ENCODE measurements around the gene CLCN7. TPM values are rescaled to one million over a fixed set of nuclear protein-coding genes. Genes with fewer than 3 reads are reported as not detected.

CLCN7 gene
- total RNA-seq, 1 experiment from 2014 or later = 115 TPM

DNA sequence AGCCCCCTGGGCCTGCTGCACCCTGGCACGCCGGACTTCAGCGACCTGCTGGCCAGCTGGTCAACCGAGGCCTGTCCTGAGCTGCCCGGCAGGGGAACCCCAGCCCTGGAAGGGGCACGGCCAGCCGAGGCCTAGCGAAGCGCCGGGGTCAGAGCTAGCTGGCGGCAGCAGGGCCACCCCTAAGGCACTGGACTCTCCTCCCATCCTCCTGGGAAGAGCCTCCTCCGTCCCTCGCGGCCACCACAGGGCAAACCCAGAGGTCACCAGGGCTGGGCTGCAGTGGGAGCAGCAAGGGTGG lies 41.6 kb downstream of the CLCN7 start:
- Histone ChIP-seq H3K36me3 (no peaks in the 10 kb centered on the region), H3K4me3 (no peak overlapping the region), H3K27me3 (no peaks in the 10 kb centered on the region), H3K9me3 (no peaks in the 10 kb centered on the region)
- no peak for DNase-seq

DNA sequence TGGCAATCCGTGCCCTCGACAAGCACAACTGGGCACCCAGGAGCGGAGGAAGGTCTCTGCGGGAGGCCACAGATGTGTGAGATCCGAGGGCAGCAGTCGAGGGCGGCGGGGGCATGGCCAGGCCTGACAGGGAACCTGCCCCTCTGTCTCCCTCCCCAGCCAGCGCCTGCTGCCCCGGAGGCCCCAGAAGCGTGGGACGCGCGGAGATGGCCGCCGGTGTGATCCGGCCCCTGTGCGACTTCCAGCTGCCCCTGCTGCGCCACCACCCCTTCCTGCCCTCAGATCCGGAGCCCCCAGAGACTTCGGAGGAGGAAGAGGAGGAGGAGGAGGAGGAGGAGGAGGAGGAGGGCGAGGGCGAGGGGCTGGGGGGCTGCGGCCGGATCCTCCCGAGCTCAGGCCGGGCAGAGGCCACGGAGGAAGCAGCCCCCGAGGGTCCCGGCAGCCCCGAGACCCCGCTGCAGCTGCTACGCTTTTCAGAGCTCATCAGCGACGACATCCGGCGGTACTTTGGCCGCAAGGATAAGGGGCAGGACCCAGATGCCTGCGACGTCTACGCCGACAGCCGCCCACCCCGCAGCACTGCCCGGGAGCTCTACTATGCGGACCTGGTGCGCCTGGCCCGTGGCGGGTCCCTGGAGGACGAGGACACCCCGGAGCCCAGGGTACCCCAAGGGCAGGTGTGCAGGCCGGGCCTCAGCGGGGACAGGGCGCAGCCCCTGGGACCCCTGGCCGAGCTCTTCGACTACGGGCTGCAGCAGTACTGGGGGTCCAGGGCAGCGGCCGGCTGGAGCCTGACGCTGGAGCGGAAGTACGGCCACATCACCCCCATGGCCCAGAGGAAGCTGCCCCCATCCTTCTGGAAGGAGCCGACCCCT lies 42.2 kb downstream of the CLCN7 start:
- Histone ChIP-seq H3K27me3 (no peaks in the 10 kb centered on the region), H3K9me3 (no peaks in the 10 kb centered on the region), H3K36me3 (no peaks in the 10 kb centered on the region), H3K4me3 (no peak overlapping the region)
- no peak for DNase-seq

DNA sequence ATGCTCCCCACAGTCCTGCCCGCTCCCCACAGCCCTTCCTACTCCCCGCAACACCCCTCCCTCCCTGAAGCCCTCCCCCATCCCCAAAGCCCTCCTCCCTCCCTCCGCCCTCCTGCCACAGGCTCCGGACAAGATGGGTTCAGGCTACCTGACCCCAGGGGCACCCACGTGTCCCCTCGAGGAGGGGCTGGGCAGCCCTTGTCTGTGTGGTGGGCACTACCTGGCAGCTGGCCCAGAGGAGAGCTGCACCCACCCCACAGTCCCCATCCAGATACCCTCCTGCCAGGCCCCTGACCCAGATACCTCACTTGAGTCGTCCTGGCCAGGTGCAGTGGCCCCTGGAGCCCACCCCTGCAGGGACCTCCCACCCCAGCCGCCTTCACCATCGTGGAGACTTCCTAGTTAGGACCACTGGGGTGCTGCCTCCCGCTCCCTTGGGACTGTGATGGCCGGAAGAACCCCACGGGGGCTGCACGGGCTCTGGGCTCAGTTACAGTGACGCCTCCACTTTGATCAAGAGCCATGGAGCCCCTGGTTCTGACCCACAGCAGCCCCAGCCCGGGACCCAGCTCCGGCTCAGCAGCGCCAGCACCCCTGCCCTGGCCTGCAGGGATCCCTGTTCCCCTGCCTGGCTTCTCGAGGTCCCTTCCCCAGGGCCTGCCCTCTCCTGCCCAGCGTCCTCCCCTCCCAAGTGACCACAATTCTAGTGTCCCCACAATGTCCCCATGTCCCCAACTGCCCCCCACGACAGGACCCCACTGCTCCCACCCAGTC lies 43.1 kb downstream of the CLCN7 start:
- no peaks in the 10 kb centered on the region for H3K36me3 ChIP-seq
- no peak for DNase-seq
- no peaks in the 10 kb centered on the region for H3K27me3 ChIP-seq
- no peak overlapping the region for H3K4me3 ChIP-seq
- no peaks in the 10 kb centered on the region for H3K9me3 ChIP-seq

DNA sequence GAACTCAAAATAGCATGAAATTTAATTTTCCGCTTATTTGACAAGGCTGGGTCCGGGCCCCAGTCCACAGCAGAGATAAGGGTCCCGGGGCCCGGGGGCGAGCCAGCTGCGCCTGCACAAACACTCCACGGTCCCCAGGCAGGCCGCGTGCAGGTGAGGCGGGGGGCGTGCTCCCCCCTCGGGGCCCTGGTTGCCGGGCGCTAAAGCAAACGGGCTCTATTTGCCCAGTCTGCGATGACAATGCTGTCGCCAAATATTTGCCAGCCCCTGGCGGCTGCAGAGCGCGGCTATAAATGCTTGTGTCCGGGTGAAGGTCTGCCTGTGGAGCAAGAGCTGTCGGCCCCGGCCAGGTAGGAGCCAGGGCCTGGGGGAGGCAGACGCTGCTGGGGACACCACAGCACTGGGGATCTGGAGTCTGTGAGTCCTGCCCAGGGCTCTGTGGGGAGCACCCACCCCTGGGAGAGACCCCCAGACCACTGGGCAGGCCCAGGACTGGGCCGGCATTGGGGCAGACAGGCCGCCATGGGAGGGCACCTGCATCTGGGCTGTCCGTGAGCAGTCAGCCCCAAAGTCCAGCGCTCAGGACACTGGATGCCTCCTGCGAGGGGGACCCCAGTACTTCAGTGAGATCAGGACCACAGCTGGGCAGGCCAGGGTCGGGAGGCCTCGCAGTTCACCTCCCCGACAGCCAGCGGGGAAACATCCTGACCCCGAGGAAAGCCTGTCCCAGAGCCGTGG lies 43.9 kb downstream of the CLCN7 start, which contains the start of gene PERCC1:
Gene PERCC1 (plus strand): TSS at position 320 of the 738 bp plus-strand sequence. CDS start 1,516 bp downstream, outside the sequence.
- no peaks in the 10 kb centered on the region for H3K9me3 ChIP-seq
- no peak within 1 kb of the TSS for H3K4me3 ChIP-seq
- H3K27me3 ChIP-seq = no peaks in the 10 kb centered on the region
- DNase-seq = no peak
- H3K36me3 ChIP-seq = no peaks in the 10 kb centered on the region

DNA sequence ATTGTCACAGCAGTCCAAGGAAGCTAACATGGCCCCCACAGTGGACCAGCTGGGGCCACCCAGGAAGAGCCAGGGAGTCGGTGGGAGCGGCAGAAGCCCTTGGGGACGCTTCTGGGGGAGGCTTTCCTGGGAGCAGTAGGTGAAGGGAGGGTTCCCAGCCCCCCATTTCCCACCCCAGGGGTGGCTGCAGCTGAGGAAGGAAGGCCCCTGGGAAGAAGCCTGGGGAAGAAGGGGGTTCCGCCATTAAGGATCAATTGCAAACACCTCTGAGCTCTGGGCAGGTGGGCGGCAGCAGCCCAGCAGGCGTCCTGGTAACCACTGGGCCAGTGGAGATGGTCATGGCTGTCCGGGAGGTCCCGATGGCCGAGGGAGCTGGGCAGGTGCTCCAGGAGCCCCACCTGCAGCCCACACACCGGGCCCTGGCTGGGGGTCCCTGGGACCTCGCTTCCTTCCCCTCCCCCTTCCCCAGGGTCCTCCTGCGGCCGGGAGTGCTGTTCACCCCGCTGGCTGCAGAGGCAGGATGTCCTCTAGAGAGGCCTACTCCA lies 44.5 kb downstream of the CLCN7 start:
- Histone ChIP-seq H3K9me3 (no peaks in the 10 kb centered on the region), H3K27me3 (no peaks in the 10 kb centered on the region), H3K36me3 (no peaks in the 10 kb centered on the region), H3K4me3 (no peak overlapping the region)
- no peak for DNase-seq

DNA sequence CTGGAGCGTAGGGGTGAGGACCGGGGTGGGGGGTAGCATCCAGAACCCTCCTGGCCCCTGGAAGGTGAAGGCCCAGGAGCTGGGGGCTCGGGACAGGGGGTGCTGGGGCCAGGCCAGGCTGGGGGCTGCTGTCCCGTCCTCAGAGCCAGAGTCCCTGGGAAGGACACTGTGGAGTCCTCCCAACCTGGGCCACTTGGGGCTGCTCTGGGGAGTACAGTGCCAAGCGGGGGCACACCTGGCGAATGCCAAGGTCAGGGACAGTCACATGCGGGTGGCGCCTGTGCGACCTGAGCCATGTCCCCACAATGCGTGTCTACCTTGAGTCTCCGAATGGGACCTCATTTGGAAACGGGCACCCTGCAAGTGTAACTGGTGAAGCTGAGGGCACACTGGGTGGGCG lies 45.2 kb downstream of the CLCN7 start:
- DNase-seq = no peak
- Histone ChIP-seq H3K4me3 (no peak overlapping the region), H3K36me3 (no peaks in the 10 kb centered on the region), H3K27me3 (no peaks in the 10 kb centered on the region), H3K9me3 (no peaks in the 10 kb centered on the region)

DNA sequence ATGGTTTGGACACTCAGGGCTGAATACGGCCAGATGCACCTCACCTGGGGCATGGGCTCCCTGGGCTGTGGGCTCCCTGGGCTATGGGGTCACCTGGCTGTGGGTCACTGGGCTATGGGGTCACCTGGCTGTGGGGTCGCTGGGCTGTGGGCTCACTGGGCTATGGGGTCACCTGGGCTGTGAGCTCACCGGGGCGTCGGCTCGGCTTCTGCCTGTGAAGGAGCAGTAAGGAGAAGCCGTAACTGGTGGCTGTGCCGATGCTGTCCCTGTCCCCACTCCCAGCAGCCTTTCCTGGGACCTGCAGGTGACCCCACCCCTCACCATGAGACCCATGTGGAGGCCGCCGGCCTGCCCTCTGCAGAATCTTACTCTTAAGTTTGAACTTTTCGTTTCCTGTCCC lies 45.8 kb downstream of the CLCN7 start:
- Histone ChIP-seq H3K4me3 (no peak overlapping the region), H3K9me3 (no peaks in the 10 kb centered on the region), H3K36me3 (no peaks in the 10 kb centered on the region), H3K27me3 (no peaks in the 10 kb centered on the region)
- no peak for DNase-seq

DNA sequence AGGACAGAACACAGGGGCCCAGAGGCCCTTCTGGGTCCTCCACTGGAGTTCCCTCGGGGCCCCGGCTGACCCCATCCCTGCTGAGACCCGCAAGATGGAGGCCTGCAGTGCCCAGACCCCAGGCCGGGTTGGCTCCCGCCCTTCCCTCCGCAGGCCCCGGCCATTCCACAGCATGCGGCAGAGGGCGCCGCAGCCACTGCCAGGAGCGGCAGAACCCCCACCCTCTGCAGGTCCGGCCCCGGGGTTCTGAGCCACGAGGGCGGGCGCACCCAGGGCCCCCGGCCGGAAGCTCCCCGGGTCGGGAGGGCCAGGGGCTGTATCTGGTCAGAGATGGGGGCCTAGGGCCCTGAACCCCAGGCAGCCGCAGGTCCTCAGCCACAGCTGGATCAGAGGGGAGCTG lies 46.3 kb downstream of the CLCN7 start:
- no peaks in the 10 kb centered on the region for H3K36me3 ChIP-seq
- H3K4me3 ChIP-seq = no peak overlapping the region
- no peak for DNase-seq
- H3K9me3 ChIP-seq = no peaks in the 10 kb centered on the region
- no peaks in the 10 kb centered on the region for H3K27me3 ChIP-seq

DNA sequence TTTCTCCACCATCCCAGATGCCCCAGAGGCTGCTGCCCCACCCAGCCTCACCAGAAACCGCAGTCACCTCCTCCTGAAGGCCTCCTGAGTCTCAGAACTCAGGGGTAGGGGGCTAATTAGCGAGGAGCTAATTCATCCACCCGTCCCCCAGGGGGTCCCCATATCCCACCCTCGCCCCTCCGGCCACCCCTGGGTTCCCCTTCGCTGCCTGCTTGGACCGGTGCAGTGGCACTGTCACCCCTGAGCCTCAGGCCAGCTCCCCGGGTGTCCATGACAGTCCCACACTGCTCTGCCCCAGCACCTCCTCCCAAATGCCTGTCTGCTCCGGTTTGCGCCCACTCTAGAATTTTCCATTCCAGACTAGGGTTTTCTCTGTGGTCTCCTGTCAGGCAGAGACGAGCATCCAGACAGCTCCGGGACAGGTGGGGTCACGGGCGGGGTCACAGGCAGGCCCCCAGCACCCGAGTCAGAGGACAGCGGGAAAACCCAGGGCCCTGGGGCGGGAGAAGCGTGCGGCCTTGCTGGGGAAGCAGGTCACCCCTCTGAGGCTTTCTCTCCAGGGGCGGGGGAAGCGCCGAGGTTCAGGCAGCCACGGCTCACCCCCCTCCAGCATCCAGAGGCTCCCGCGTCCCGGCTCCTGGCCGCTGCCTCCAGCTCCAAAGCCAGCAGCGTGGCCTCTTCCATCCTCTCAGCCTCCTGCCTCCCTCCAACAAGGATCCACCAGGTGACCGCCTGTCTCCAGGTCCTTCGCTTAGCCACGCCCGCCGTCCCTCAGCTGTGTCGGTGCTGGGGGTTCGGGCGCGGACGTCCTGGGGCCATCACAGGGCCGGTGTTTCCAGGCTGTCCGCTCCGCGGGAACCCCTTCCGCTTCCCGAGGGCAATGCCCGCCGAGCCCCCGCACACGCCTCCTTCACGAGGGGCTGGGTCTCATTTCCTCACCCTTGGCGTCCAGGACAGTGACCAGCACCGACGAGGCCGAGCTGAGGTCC lies 47.1 kb downstream of the CLCN7 start:
- Histone ChIP-seq H3K27me3 (no peaks in the 10 kb centered on the region), H3K4me3 (no peak overlapping the region), H3K36me3 (no peaks in the 10 kb centered on the region), H3K9me3 (peaks cover under 1% of the 10 kb centered on the region; the same call in 1 of the 2 replicates)
- no peak for DNase-seq

DNA sequence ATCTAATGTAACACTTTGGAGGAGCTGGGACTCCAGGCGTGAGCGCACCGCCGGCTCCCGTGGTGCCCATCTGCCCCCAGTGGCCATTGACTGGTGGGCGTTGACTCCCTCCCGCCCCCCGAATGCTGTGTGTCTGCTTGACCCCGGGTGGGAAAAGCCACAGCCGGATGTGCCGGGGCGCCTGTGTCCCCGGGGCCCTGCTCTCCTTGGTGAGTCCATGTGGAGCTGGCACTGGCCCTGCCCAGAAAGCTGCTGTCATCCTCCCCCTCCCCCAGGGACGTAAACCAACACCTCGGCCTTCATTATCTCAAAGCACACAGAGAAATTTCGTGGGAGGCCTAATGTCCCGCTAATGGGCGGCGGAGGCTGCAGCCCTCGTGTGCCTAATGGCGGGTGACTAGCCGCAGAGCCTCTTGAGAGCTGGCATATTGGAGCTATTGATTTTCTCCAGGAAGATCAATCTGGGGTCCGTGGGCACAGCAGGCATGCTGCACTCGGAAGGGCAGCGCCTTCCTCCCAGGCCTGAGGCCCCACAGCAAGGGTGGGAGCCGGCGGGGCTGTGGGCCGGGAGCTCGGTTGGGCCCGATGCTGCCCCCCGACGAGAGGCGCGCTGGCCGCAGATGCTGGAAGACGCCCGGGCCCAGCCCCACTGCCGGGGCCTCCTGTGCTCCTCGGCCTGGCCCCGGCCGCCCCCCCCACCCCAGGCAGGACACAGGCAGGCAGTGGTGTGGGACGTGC lies 47.9 kb downstream of the CLCN7 start:
- no peak for DNase-seq
- H3K27me3 ChIP-seq = no peaks in the 10 kb centered on the region
- peaks cover 6% of the 10 kb centered on the region for H3K9me3 ChIP-seq
- no peak overlapping the region for H3K4me3 ChIP-seq
- H3K36me3 ChIP-seq = no peaks in the 10 kb centered on the region

DNA sequence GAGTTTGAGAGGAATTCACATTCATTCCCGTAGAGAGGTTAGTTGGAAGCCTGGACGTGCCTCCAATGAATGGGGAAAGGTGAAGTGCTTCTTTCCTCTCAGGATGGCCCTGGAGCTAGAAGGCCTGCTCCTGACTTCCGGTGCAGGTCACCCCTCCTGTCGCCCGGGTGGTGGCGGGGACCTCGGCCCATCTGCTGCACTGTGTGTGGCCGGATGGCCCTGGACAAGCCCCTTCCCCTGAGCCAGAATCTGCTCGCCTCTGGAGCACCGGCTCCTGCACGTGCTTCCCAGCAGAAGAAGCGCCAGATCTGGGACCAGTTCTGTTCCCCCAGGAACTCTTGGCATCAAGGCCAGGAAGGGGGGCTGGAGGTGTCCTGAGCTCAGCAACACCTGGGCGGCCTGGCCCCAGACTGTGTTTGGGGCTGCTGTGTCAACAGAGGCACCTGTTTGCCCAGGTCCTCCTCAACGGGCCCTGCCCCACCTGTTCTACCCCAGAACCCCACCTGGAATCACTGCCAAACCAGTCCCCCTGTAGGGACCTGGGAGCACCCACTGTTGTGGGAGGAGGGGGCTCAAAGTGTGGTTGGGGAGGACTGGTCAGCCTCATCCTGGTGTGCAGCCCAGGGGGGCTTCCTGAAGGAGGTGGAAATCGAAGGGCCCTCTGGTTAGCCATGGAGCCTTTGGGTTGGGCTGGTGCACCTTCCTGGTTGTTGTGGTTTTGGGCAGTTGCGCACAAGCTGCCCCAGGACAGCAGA lies 49.0 kb downstream of the CLCN7 start:
- Histone ChIP-seq H3K27me3 (no peaks in the 10 kb centered on the region), H3K4me3 (no peak overlapping the region), H3K36me3 (no peaks in the 10 kb centered on the region), H3K9me3 (peaks cover 8% of the 10 kb centered on the region)
- DNase-seq = no peak

DNA sequence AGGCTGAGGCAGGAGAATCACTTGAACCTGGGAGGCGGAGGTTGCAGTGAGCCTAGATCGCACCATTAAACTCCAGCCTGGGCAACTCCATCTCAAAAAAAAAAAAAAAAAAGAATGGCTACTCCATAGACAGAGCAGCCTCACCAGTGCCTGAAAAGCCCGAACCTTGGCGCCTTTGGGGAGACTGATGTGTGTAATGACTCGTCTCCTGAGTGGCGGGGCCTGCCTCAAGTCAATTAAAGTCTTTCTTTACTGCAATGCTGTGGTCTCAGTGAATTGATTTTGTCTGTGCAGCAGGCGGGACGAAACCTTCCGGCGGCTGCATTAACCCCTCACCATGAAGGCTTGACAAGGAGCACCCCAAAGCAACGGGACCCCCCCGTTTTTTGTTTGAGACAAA lies 50.8 kb downstream of the CLCN7 start:
- no peak for DNase-seq
- peaks cover 11% of the 10 kb centered on the region for H3K36me3 ChIP-seq
- no peaks in the 10 kb centered on the region for H3K27me3 ChIP-seq
- no peak overlapping the region for H3K4me3 ChIP-seq
- peaks cover 8% of the 10 kb centered on the region for H3K9me3 ChIP-seq

DNA sequence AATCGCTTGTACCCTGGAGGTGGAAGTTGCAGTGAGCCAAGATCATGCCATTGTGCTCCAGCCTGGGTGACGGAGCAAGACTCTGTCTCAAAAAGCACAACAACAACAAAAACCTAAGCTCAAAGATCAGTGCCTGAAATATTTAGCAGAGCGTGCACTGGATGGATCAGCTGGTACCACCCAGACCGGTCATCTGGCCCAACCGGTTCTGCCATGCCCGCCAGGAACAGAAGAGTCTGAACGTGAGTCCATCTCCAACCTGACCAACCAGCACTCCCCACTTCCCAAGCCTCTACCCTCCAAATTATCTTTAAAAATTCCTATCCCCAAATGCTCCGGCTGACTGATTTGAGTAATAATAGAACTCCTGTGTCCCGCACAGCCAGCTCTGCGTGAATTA lies 52.8 kb downstream of the CLCN7 start:
- Histone ChIP-seq H3K9me3 (peaks cover 8% of the 10 kb centered on the region), H3K27me3 (no peaks in the 10 kb centered on the region), H3K36me3 (peaks cover 26% of the 10 kb centered on the region), H3K4me3 (no peak overlapping the region)
- DNase-seq = no peak

DNA sequence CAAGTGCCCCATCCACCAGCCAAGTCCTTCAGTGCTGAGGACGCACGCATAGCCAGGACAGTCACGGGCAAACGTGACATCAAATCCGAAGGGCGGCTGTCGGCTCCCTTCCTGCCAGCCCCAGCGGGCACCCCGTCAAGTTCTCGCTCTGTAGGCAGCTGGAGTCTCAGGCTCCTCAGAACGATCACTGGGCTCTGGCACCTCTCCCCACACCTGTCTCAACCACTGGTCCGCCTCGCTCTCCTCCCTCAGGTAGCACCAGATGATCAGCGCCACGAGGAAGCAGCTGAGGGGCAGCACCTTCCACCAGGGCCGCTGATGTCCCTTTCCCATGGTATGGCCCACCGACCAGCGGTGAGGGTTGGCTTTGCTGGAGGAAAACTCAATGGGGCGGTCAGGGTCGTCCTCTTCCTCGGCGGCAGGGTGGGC lies 54.7 kb downstream of the CLCN7 start:
- peak overlapping the region; percentile 99 for H3K4me3 ChIP-seq
- no peak for DNase-seq
- peaks cover 32% of the 10 kb centered on the region for H3K36me3 ChIP-seq
- H3K27me3 ChIP-seq = no peaks in the 10 kb centered on the region
- H3K9me3 ChIP-seq = peaks cover 8% of the 10 kb centered on the region

DNA sequence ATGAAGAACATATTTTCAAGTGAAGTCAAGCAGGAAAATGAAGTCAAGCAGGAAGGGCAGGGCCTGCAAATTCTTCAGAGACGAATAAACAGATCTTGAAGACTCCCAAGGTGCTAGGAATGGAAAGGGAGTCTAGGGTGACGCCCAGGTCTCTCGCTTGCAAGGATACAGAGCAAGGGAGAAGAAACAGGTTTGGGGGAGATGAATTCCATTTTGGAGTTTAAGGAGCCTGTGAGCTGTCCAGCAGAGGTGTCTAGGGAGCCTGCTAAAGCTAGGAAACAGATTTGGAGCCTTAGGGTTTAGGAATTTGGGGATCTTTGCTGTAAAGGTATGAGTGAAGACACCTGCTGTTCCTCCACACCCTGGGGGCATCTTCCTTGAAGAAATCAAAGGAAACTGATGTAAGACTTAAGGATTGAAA lies 58.3 kb downstream of the CLCN7 start:
- H3K4me3 ChIP-seq = no peak overlapping the region
- H3K36me3 ChIP-seq = peaks cover 32% of the 10 kb centered on the region
- no peaks in the 10 kb centered on the region for H3K9me3 ChIP-seq
- no peak for DNase-seq
- H3K27me3 ChIP-seq = no peaks in the 10 kb centered on the region

All from MG63 (cell line).